Upper lobe of left lung (tissue), 6 donors: ENCODE measurements around the gene QPRT. TPM values are rescaled to one million over a fixed set of nuclear protein-coding genes. Genes with fewer than 3 reads are reported as not detected.

Source experiments
- ATAC-seq, 2 donors: fragments of 200-7000 bp; cut with Tn5 transposase; one replicate each; pipeline ENCODE4 v1.9.1; 2022; ENCODE audit warnings: mild to moderate bottlenecking in 2 of 2, moderate library complexity in 2 of 2; ENCODE audit not compliant: low FRiP score in 2 of 2
- DNase-seq, 2 donors: peaks; one replicate each; pipeline ENCODE4 v3.0.0-alpha.2; 2019 to 2020
- H3K27ac ChIP-seq, 4 donors: fragments of 200-600 bp; sonication (generic); one replicate each; pipeline ENCODE4 v1.5.1; 2016 to 2019
- H3K27me3 ChIP-seq, 4 donors: fragments of 200-600 bp; sonication (generic); one replicate each; pipeline ENCODE4 v1.5.1; 2017 to 2019
- H3K36me3 ChIP-seq, 4 donors: fragments of 200-600 bp; sonication (generic); one replicate each; pipeline ENCODE4 v1.5.1; 2016 to 2019
- H3K4me1 ChIP-seq, 4 donors: fragments of 200-600 bp; sonication (generic); one replicate each; pipeline ENCODE4 v1.5.1; 2018 to 2019
- H3K4me3 ChIP-seq, 4 donors: fragments of 200-600 bp; sonication (generic); one replicate each; pipeline ENCODE4 v1.5.1; 2017 to 2019; ENCODE audit warnings: mild to moderate bottlenecking in 2 of 4, moderate library complexity in 1 of 4
- H3K9me3 ChIP-seq, 4 donors: fragments of 200-600 bp; sonication (generic); one replicate each; pipeline ENCODE4 v1.5.1; 2018 to 2019
- EP300 ChIP-seq, 4 donors: sonication (generic); formaldehyde crosslinking; IDR thresholded peaks; one replicate each; pipeline ENCODE4 v1.5.1; 2017; ENCODE audit warnings: antibody characterized with exemption in 4 of 4, control low read depth in 2 of 4
- POLR2A ChIP-seq, 4 donors: fragments of 450-650 bp; IDR thresholded peaks; one replicate each; pipeline ENCODE4 v1.5.1; 2016 to 2017; ENCODE audit warnings: antibody characterized with exemption in 4 of 4, mild to moderate bottlenecking in 2 of 4
- POLR2AphosphoS5 ChIP-seq, 2 donors: sonication (generic); formaldehyde crosslinking; IDR thresholded peaks; one replicate each; pipeline ENCODE4 v1.5.1; 2017; ENCODE audit warnings: antibody characterized with exemption in 2 of 2
- WGBS, 2 donors: methylation state at CpG; one replicate each; pipeline ENCODE4 v1.1.5; 2017 to 2018; 5-methylcytosine and 5-hydroxymethylcytosine counted together
- total RNA-seq, 6 donors: library from RNA; depleted of rRNA in 4 of 6; stranded (reverse); fragments of >200 nt in 4 of 6; gene quantifications; one replicate each; pipeline versions ENCODE4 v1.1.0 to v1.2.1, GENCODE V29; 2016 to 2021
- TF ChIP-seq, protein P1 (sequence below), 6 experiments: fragments of 450-650 bp in 4 of 6; fragments of 200-600 bp in 2 of 6; sonication (generic) in 2 of 6; IDR thresholded peaks; one replicate each; pipeline ENCODE4 v1.5.1; 2016 to 2019; ENCODE audit warnings: antibody characterized with exemption in 6 of 6
- donor health status: DM: no; HTN: no; CAD: no; lungs with moderate emphysema.
- donor health status: DM: no; HTN: yes; CAD: no; lungs with severe emphysema.

QPRT gene
- total RNA-seq, 6 donors from 2014 or later, result 4.8 to 17.8 (median 9.8) TPM

DNA sequence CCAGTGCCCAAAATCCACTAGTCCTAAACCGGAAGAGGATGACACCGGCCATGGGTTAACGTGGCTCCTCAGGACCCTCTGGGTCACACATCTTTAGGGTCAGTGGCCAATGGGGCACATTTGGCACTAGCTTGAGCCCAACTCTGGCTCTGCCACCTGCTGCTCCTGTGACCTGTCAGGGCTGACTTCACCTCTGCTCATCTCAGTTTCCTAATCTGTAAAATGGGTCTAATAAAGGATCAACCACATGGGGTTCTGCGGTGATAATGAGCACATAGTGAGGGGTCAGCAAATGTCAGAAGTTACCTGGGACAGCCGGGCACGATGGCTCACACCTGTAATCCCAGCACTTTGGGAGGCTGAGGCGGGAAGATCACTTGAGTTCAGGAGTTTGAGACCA lies 18.4 kb downstream of the QPRT start:
- no peak for DNase-seq
- no peak overlapping the region for H3K4me3 ChIP-seq
- 93 to 99% methylated on average over 7 of the region's 7 CpGs for WGBS, 2 donors

DNA sequence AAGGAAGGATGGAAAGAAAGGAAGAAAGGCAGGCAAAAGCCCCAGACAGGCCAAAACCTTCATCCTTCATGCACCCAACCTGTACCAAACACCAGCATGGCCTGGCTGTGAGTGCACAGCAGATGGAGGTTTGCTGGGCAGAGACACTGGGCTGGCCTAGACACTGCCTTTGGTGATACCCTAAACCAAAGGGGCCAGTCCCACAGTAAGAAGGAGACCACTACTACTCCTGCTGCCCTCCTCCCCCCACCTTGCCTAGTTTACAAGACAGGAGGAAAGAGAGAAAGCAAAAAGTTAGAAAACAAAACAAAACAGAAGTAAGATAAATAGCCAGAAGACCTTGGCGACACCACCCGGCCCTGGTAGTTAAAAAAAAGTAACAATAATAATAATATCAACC lies 19.1 kb downstream of the QPRT start:
- 65 to 80% methylated on average over 2 of the region's 2 CpGs for WGBS, 2 donors

More for the DNA sequence above, 18.4 kb downstream of the QPRT start:
- no peak for ATAC-seq
- TF ChIP-seq EP300 (IDR thresholded peaks at IDR 0.05) (no peak), POLR2AphosphoS5 (IDR thresholded peaks at IDR 0.05) (no peak), POLR2A (IDR thresholded peaks at IDR 0.05) (no peak)
- TF ChIP-seq, protein P1, sequence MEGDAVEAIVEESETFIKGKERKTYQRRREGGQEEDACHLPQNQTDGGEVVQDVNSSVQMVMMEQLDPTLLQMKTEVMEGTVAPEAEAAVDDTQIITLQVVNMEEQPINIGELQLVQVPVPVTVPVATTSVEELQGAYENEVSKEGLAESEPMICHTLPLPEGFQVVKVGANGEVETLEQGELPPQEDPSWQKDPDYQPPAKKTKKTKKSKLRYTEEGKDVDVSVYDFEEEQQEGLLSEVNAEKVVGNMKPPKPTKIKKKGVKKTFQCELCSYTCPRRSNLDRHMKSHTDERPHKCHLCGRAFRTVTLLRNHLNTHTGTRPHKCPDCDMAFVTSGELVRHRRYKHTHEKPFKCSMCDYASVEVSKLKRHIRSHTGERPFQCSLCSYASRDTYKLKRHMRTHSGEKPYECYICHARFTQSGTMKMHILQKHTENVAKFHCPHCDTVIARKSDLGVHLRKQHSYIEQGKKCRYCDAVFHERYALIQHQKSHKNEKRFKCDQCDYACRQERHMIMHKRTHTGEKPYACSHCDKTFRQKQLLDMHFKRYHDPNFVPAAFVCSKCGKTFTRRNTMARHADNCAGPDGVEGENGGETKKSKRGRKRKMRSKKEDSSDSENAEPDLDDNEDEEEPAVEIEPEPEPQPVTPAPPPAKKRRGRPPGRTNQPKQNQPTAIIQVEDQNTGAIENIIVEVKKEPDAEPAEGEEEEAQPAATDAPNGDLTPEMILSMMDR (IDR thresholded peaks at IDR 0.05), result no peak
- Histone ChIP-seq H3K4me1 (peaks cover 0 to 6% (median 1%) of the 10 kb centered on the region in 4 donors), H3K27ac (no peak overlapping the region), H3K36me3 (no peaks in the 10 kb centered on the region), H3K9me3 (no peaks in the 10 kb centered on the region), H3K27me3 (no peaks in the 10 kb centered on the region)

DNA sequence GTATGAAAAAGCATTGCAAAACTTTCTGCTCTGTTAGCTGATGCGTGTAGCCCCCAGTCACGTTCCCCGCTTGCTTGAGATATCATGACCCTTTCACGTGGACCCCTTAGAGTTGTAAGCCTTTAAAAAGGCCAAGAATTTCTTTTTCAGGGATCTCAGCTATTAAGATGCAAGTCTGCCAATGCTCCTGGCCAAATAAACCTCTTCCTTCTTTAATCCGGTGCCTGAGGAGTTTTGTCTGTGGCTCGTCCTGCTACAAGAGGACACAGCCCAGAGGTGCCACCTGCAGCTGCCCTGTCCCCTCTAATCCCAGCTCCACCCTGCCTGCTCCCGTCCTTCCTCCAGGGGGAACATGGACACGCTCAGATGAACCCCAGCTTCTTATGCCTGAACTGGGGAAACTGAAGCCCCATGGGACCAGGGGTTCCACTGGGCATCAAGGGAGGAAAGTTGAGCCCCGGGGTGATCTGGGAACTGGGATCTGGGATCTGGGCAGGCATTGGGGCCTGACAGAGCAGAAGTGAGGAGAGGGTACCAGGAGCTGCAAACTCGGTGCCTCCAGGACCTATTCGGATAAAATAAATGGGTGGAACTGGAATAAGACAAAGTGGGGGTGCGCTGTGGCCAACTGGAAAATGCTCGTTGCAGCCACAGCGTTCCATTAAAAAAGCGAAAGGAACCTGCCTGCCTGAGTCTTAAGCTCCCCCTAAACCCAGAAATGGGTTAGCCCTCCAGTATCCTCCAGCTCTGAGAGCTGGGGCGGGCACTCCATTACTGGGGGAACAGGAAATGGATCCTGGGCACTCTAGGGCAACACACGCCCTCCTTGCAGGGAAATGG lies 19.7 kb downstream of the QPRT start:
- ATAC-seq (no peak), DNase-seq (no peak)
- TF ChIP-seq POLR2A (IDR thresholded peaks at IDR 0.05) (no peak), POLR2AphosphoS5 (IDR thresholded peaks at IDR 0.05) (no peak), EP300 (IDR thresholded peaks at IDR 0.05) (no peak)
- TF ChIP-seq, protein P1 (IDR thresholded peaks at IDR 0.05), result no peak
- H3K36me3 ChIP-seq, result no peaks in the 10 kb centered on the region
- no peaks in the 10 kb centered on the region for H3K27me3 ChIP-seq
- no peak overlapping the region for H3K27ac ChIP-seq
- 87 to 91% methylated on average over 16 to 17 of the region's 17 CpGs for WGBS, 2 donors
- peaks cover 0 to 6% (median 1%) of the 10 kb centered on the region in 4 donors for H3K4me1 ChIP-seq
- H3K4me3 ChIP-seq, result no peak overlapping the region
- no peaks in the 10 kb centered on the region for H3K9me3 ChIP-seq

More for the DNA sequence above, 19.1 kb downstream of the QPRT start:
- H3K9me3 ChIP-seq, result no peaks in the 10 kb centered on the region
- no peak overlapping the region for H3K4me3 ChIP-seq
- peaks cover 0 to 6% (median 1%) of the 10 kb centered on the region in 4 donors for H3K4me1 ChIP-seq
- H3K27me3 ChIP-seq, result no peaks in the 10 kb centered on the region
- no peak overlapping the region for H3K27ac ChIP-seq
- TF ChIP-seq POLR2AphosphoS5 (IDR thresholded peaks at IDR 0.05) (no peak), EP300 (IDR thresholded peaks at IDR 0.05) (no peak), POLR2A (IDR thresholded peaks at IDR 0.05) (no peak)
- TF ChIP-seq, protein P1 (IDR thresholded peaks at IDR 0.05), result no peak
- DNase-seq, result no peak
- no peaks in the 10 kb centered on the region for H3K36me3 ChIP-seq
- ATAC-seq, result no peak

DNA sequence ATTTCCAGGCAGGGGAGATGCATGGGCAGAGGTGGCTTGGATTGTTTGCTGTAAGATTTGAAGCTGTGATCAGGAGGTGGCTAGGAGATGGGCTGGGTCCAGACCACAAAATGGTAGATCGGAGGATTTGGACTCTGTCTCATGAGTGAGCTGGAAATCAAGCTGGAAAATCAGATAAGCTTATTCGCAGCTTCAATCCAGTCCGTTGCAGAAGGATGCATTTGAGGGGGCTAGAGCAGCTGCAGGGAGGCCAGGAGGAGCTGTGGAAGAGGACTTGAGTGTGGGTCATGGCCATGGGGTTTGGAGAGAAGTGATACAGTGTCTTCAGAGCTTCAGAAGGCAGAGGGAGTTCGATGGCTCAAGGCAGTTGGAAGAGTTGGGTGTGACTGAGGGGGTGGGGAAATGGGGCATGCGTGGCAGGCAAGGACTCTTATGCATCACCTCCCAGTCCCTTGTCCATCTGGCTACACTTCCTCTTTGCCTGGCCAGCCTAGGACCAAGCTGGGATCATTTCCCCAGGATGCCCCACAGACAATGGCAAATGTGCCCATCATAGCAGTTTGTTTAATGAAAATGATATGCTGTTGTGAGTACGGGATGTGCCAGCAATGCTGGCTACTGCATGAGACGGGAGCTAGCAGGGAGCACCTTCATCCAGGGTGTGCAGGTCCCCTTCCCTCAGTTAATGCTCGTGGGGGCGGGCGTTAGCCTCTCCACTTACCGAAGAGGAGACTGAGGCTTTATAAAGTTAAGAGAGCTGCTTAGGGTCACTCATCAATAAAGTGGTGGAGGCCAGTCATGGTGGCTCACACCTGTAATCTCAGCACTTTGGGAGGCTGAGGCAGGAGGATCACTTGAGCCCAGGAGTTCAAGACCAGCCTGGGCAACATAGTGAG lies 20.6 kb downstream of the QPRT start:
- Histone ChIP-seq H3K4me1 (peaks cover 0 to 6% (median 1%) of the 10 kb centered on the region in 4 donors), H3K27ac (no peak overlapping the region), H3K4me3 (no peak overlapping the region), H3K36me3 (no peaks in the 10 kb centered on the region), H3K9me3 (no peaks in the 10 kb centered on the region), H3K27me3 (no peaks in the 10 kb centered on the region)
- TF ChIP-seq POLR2AphosphoS5 (IDR thresholded peaks at IDR 0.05), result no peak
- TF ChIP-seq, protein P1 (IDR thresholded peaks at IDR 0.05), result no peak
- TF ChIP-seq EP300 (IDR thresholded peaks at IDR 0.05), result no peak
- no peak for TF ChIP-seq POLR2A (IDR thresholded peaks at IDR 0.05)
- no peak for DNase-seq
- no peak for ATAC-seq
- 69 to 74% methylated on average over 7 to 11 of the region's 11 CpGs for WGBS, 2 donors
